HG02571 (cell line): Measurements from ENCODE around the gene BCL6.

Source experiments
- ATAC-seq: cut with Tn5 transposase; IDR thresholded peaks from one replicate; pipeline ENCODE4 v1.9.1; 2021; ENCODE audit warnings: mild to moderate bottlenecking, moderate library complexity; ENCODE audit not compliant: unreplicated experiment

BCL6 gene

GRCh38 chr3:187763850-187764648, 18.8 kb upstream of the BCL6 start:
- no peak for ATAC-seq

GRCh38 chr3:187762792-187763191, 17.5 kb upstream of the BCL6 start:
- ATAC-seq: no peak

DNA sequence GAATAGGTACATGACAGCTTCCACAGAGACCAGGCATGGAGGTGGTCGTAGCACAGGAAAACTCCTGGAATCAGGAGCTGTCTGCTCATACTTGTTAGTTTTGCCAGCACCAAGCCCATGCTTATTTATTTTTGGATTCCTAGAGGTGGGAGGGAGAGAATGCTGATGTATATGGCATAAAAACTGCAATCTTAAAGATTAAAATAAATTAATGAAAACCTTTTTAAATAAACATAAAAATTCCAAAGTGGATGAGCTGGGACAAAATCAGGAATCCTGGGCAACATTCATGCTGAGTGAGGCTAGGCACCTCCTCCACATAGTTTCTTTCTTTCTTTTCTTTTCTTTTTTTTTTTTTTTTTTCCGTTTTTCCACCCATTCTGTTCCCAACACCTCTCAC, 14.3 kb upstream of the BCL6 start:
- ATAC-seq: no peak

- no peak for ATAC-seq
Measured at GRCh38 chr3:187758318-187758955, 13.2 kb upstream of the BCL6 start.

- ATAC-seq: no peak
Measured at GRCh38 chr3:187753516-187753915, 8.2 kb upstream of the BCL6 start.

DNA sequence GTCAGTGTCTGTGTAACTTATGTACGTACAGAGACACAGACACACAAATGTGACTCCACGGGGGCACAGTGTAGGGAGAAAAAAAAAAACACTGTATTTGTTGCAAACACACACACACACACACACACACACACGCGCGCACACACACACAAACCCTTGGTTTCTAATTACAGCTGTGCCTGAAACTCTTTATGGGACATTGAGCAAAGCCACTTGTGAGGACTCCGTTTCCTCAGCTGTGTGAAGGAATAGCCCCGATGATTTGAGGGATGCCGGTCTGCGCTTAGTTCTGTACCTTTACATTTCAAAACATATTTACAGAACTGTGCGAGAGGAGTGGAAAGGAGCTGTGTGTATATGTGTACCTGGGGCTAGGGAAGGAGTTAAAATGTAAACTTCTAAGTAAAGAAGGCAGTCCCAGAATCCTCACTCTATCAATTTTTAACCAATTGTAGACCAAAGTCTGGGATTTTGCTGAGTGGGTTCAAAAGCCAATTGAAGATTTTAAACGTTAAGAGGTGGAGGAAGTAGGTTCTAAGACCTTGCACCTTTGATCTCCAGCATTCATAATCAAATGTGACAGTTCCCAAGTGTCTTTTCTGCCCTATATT, 5.3 kb upstream of the BCL6 start:
- no peak for ATAC-seq

- no peak for ATAC-seq
Measured at GRCh38 chr3:187750006-187750512, 4.8 kb upstream of the BCL6 start.

GRCh38 chr3:187748050-187748481, 2.8 kb upstream of the BCL6 start:
- ATAC-seq: no peak

DNA sequence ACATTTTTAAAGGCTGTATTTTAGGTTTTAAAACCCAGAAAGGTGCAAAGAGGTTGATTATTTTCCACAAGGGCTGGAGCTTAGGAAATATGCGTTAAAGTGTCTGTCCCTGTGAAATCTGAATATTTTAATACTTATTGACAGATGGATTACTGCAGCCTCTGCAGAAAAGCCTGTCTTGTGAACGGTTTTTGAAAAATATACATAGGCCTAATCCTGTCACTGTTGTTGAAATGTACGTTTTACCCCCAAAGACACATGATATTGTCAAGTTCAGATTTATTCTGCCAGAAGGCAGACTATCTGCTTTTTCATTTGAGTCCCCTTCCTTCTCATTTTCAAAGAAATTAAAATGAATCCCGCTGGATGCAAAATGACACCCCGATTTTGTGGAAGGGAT, 2.2 kb upstream of the BCL6 start:
- ATAC-seq: no peak

DNA sequence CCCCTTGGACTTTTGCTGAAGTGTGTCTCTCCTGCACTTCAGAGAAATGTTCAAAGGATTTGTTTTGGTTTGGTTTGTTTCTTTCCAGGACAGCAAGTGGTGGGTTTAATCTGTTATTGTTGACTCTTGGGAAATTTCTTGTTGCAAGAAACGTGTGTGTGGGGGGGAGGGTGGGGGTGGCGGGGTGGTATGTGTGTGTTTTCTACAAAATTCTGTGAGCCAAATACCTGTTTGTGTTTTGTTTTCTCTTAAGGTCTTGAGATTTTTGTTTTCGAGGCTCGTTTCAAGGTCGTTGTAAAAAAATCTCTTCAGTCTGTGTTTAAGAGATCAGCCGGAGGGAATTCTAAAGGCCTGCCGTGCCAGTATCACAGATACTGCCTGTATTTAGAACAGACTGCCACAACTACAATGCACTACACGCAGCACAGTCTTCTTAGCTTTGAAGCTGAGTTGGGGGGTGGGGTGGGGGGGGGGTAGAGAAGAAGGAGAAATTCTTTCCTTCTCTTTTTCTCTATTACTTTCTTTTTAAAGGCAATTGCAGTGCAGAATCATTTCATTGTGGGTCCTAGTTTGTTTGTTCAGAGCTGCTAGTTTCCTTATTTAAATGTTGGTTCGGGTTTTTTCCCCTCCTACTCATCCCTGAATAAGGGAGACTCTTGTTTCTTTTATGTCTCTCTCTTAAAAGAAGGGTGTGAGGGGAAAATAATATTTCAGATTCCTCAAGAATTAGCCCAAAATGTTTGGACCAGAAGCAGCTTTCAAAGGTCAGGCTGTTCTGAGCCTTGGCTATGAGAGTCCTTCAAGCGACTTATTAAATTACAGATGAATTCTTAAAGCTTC, 1.4 kb upstream of the BCL6 start:
- ATAC-seq: no peak

- ATAC-seq: no peak
Measured at GRCh38 chr3:187746059-187746441, 782 bp upstream of the BCL6 start.

DNA sequence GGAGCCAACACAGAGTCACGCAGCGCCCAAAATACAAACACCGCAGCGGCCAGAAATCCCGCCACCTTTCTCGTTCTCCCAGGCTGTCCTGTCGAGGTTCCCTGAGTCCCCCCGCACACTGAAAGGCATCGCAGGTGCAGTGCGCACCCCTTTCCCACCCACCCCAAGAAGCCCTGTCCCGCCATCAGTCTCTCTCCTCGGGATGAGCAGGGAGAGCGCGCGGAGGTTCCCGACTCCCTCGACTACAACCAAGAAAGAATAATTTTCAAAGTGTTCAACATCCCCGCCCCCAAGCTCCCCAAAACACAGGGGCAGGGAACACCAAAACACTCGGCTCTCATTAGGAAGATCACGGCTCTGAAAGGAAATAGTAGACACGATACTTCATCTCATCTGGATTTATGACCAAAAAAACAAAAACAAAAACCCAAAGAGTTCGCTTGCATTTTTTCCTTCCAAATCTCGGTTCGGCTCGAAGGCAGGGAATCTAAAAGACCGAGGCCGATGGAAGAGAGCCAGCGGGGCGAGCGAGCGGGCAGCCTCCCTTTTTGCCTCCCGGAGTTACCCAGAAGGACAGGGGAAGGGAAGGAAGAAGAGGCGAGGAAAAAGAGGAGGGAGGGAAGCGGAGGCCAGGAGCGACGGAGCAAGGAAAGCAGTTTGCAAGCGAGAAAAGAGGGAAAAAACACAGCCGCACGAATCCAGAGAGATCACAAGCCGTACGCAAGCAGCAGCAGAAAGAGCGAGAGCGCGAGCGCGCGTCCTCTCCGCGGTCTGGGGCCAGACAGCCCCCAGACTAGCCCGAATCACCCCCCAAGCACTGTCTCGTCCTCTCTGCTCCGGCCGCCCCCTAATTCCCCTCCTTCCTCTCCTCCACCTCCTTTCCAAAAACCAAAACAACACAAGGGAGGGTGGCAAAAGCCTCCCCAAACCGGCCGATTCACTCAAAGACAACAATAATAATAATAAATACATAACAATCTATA, 808 bp downstream of the BCL6 start:
- ATAC-seq: no peak

GRCh38 chr3:187743195-187744141, 1.8 kb downstream of the BCL6 start:
- ATAC-seq: no peak

DNA sequence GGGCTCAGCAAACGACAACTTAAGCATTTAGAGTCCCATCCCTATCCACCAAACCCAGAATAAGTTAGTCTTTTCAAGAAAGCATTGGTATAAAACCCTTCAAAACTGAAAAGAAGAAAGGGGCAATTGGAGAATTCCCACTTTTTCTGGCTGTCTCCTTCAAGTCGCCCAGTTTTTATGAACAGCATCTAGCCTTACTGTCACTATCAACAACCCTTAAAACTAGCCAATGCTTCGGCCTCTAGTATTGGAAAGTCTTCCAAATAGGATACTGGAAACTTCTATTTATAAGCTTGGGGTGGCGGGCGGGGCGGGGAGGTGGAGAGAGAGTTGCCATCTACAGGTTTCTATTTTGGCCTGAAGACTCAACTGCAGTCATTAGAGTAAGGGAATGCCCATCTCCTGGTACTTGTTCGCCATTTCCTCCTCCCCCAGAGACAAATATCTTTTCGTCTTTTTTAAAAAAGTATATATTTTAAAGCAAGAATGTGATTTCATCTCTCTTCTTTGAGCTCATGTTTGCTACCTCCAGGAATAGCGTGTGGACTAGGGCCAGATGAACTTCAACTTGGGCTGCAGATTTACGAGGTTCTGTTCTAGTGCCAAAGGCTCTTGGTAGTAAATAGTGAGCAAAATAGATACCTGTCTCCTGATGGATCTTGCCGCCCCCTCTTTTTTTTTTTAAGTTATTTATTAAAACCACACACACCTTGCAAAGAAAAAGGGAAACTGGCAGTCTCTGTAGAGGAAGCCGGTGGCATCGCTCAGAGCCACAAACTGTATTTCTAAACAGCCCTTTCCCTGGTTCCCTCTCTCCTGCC, 2.7 kb downstream of the BCL6 start:
- ATAC-seq: no peak

DNA sequence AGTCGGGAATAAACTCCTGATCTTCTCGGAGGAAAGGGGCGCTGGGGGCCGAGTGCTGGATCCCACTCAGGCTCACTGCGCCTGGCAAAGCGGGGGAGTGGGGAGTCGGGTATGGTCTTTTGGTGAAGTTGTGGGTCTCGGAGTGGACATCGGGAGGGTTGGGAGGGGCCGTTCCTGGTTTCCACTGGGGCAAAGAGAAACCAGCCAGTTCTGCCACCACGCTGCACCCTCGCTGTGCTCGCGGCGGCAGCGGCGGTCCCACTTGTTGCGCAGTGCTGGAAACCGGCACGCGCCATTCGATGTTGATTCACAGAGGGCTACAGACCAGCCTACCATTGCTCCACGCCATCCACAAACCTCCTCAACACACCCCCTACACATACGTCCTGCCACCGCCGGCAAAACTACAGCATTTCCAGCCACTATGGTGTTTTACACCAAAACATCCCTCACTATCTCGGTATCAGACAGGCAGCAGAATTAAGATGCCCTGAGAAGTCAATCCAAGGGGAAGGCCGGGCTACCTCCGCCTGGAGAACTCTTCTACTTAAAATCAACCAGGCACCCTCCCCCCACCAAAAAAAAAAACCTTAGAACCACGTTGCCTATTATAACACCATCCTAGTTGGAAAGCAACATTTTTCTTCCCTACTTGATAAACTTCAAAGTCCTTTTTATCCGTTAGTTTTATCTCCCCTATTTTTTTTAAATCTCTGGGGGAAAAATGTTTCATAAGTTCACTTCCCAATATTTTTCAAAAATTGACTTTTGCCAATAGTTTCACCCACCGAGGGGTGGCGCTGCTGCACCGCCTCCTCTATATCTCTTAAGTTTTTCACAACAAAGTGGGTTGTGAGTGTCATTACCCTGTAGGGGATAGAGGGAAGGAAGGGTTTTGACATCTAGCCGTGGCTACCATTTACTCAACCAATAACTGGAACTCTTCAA, 3.6 kb downstream of the BCL6 start:
- ATAC-seq: no peak

- ATAC-seq: no peak
Measured at GRCh38 chr3:187740421-187741399, 4.6 kb downstream of the BCL6 start.
